ENCODE results near the gene MRPL36. TPM values are rescaled to one million over a fixed set of nuclear protein-coding genes. Genes with fewer than 3 reads are reported as not detected.

Gene MRPL36
- total and polyA plus RNA-seq, 9 of the 15 experiments (the other 6 are each of a cell fraction or from before 2014, with no cell fraction given) = 78.3 to 557 (median 124) TPM

DNA sequence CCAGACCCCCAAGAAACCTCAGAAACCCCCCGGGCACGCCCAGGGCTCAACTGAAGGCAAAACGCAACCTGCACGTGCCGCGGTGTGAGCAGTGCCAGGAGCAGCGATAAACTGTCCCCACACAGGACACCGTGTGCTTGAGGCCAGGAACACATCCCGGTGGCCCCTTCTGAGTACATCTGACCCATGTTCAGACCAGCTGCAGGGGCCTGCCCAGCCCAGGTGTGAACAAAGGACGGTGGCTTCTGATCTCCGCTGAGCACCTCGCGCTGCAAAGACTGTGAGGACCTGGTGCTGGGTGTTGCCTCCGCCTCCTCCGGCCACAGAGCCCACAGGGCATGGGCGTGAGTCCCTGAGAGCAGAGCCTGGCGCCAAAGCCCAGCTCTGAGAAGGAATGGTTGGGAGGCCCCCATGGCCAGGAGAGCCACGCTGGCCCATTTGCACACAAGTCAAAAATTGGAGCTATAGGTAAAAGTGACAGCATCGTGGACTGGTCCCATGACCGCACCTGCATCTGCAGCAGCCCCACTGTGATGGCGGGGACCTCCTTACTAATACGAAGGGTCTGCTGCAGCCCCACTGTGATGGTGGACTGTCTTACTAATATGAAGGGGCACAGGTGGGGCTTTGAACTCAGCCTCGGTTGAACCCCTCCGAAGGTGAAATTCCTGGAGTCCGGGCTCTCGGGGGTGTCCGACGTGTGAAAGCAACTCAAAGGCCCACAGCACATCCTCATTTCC is 33.0 kb upstream of the MRPL36 start (continued):
- no peak for TF ChIP-seq MBD1 (CRISPR knock-in tag; IDR thresholded peaks at IDR 0.05)
- TF ChIP-seq FUS (optimal IDR thresholded peaks at IDR 0.05; ENCODE audit: low read depth, low read length) = no peak
- TF ChIP-seq SMC3 (conservative IDR thresholded peaks at IDR 0.05; ENCODE audit: insufficient read depth, low read depth, low read length) = no peak
- no peak for TF ChIP-seq ZNF197 (CRISPR knock-in tag; IDR thresholded peaks at IDR 0.05; ENCODE audit: low read depth)
- no peak for TF ChIP-seq ZNF445 (CRISPR knock-in tag; IDR thresholded peaks at IDR 0.05; ENCODE audit: low read depth)
- no peak for TF ChIP-seq REST (IDR thresholded peaks at IDR 0.05; ENCODE audit: borderline replicate concordance)
- no peak for TF ChIP-seq REST (CRISPR knock-in tag; IDR thresholded peaks at IDR 0.05; ENCODE audit: low read depth)
- TF ChIP-seq ZNF766 (CRISPR knock-in tag; conservative IDR thresholded peaks at IDR 0.05) = no peak
- no peak for TF ChIP-seq TGIF2 (CRISPR knock-in tag; IDR thresholded peaks at IDR 0.05)
- no peak for TF ChIP-seq LCOR (CRISPR knock-in tag; IDR thresholded peaks at IDR 0.05)
- no peak for TF ChIP-seq GTF2E2 (tag; IDR thresholded peaks at IDR 0.05)
- TF ChIP-seq BRD4 (IDR thresholded peaks at IDR 0.05) = no peak
- TF ChIP-seq SETDB1 (IDR thresholded peaks at IDR 0.05; ENCODE audit: low read length) = no peak
- no peak for TF ChIP-seq TEAD4 (IDR thresholded peaks at IDR 0.05; ENCODE audit: low read length)
- no peak for TF ChIP-seq TEAD4 (CRISPR knock-in tag; IDR thresholded peaks at IDR 0.05; ENCODE audit: borderline replicate concordance)
- TF ChIP-seq RBM14 (IDR thresholded peaks at IDR 0.05; ENCODE audit: borderline replicate concordance, insufficient read depth, low read depth, low read length) = no peak
- TF ChIP-seq HDAC6 (IDR thresholded peaks at IDR 0.05; ENCODE audit: low read depth, low read length) = no peak

All from K562 (cell line).